ENCODE data around the gene KRTAP10-5.

KRTAP10-5 gene

DNA sequence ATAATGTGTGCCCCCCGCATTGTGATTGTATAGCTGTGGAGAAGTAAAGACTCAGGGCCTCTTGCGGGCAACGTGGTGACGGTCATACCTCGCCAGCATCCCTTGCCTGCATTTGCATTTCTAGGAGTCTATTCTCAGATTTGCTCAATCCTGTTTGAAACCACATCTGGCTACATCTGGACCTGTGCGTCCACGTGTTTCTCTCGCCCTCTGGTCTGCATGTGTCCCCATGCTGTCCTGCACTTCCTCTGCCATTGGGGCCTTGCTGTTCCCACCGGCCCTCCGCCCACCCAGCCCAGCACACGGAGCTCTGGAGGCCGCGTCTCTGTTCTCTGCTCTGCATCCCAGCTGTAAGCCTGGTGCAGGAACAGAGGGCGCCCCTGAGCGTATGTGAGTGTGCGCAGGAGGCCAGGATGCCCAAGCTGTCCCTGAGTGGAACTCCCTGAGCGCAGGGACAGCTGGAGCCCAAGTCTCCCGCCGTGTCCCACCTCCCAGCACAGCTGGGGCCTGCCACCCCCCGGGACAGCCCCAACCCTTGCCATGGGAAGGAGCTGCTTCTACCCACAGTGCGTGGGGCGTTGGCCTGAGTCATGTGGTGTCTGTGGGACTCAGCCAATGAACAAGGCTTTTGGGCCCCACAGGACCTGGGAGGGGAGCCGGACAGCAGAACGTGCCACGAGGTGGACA lies 30.7 kb downstream of the KRTAP10-5 start:
- no peak for DNase-seq (ENCODE audit: low read depth)

DNA sequence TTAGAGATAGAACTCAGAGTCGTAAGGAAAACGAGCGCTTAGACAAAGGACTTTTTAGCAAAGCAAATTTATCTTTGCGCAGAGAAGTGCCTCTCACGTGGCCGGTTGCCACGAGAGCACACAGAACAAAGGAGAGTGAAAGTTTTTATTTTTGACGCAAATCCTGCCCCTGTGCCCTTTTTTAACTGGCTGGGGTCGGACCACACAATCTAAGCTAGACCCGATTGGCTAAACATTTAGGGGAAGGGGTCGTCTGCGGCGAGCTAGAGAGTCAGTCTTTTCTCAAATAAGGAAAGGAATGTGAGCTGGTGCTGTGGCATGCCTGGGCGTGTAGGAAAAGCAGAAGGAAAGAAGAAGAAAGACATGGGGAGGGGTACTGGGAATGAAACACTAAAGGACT lies 31.5 kb downstream of the KRTAP10-5 start:
- DNase-seq (ENCODE audit: low read depth): no peak

DNA sequence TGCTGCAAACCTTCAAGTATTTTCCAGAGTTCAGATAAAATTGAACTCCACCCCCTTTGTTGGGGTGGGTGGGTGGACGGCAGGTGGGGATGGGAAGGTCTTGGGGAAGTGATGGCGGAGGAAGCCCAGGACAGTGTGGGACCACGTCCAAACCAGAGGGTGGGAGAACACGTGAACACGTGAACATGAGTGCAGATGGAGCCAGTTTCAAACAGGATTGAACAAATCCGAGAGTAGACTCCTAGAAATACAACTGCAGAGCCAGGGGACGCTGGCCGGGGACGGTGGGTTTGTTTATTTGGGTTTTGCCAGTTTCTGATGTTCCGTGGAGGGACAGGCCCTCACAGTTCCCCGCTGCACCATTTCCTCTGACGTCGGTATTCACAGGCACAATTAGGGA lies 32.0 kb downstream of the KRTAP10-5 start:
- no peak for DNase-seq (ENCODE audit: low read depth)

- DNase-seq (ENCODE audit: low read depth): no peak
Measured at GRCh38 chr21:44547656-44548331, 32.6 kb downstream of the KRTAP10-5 start.

- DNase-seq (ENCODE audit: low read depth): no peak
Measured at GRCh38 chr21:44544566-44544965, 35.8 kb downstream of the KRTAP10-5 start.

DNA sequence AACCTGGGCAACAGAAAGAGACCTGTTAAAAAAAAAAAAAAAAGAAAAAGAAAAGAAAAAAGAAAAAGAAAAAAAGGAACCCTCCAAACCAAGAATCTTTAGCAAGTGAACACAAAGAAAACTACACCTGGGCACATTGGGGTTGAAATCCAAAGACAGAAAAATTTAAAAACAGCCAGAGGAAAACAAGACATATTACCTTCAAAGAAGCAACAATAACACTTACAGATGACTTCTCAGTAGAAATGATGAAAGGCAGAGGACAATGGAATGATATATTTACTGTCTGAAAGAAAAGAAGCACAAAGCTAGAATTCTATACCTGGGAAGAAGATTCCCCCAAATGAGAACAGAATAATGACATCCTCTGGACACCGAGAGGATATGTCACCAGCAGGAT lies 37.7 kb downstream of the KRTAP10-5 start:
- DNase-seq (ENCODE audit: low read depth): no peak

DNA sequence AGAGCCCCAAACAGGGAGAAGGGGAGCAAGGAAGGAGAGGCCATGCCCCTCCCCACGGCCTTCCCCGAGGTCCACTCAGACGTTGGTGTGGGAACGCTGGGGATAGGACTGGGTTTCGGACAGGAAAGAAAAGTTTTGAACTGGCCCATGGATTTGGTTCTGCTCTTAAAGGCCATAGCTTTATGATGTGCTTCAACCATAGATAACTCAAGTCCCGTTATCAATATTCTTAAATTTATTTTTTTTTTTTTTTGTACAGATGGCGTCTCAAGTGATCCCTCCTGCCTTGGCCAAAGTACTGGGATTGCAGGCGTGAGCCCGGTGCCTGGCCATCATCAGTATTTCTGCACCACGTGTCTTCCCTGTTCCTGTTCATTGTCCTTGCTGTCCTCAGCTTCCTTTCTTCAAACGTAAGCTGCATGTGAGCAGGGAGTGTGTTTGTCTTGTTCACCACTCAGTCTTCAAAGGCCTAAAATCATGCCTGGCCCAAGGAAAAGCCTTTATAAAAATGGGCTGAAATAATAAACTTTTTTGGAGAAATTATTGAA lies 39.6 kb downstream of the KRTAP10-5 start:
- DNase-seq (ENCODE audit: low read depth): no peak

DNA sequence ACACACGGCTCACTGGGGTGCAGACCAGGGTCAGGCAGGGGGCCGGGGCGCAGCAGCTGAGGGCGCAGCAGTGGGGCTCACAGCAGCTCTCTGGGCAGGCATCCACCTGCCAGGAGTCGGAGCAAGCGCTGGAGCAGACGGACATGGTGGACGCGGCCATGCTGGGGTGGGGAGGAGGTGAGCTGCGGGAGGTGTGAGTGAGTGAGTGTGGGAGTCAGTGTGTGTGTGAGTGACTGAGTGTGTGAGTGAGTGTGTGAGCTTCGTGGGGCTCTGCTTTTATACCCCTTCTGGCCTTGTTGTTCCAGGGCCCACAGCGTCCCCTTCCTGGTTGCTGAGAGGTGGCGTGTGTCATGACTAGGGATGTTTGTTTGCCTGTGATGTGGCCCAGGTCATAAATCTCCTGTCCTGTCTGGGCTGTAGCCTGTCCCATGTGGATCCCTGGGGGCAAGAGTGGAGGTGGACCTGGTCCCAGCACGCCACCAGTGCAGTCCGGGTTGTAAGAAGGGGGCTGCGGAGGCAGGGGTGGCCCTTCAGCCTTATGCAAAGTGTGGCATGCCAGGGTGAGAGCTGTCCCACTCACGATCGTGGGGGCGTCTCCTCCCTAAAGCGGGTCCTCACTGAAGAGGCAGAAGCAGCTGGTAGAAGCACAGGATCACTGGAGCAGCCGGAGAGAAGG lies 40.3 kb downstream of the KRTAP10-5 start, which contains the start of gene KRTAP10-1:
Gene KRTAP10-1 (minus strand): TSS at position 205 of the 676 bp plus-strand sequence. CDS start 45 bp downstream, at position 160.
- DNase-seq (ENCODE audit: low read depth): no peak

DNA sequence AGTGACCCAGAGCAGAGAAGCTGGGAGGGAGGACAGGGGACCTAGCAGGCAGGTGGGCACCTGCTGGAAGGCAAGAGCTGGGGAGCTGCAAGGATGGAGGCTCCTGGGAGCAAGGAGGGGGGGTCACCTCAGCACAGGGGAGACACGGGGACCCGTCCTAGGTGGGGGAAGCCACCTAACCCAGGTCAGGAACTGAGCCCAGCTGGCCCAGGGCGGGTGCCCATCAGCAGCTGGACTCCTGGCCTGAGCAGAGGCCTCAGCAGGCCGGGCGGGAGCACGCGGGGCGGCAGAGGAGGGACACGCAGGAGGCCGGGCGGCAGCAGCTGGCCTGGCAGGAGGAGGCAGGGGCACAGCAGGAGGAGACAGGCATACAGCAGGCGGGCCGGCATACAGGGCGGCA lies 41.4 kb downstream of the KRTAP10-5 start:
- no peak for DNase-seq (ENCODE audit: low read depth)

DNA sequence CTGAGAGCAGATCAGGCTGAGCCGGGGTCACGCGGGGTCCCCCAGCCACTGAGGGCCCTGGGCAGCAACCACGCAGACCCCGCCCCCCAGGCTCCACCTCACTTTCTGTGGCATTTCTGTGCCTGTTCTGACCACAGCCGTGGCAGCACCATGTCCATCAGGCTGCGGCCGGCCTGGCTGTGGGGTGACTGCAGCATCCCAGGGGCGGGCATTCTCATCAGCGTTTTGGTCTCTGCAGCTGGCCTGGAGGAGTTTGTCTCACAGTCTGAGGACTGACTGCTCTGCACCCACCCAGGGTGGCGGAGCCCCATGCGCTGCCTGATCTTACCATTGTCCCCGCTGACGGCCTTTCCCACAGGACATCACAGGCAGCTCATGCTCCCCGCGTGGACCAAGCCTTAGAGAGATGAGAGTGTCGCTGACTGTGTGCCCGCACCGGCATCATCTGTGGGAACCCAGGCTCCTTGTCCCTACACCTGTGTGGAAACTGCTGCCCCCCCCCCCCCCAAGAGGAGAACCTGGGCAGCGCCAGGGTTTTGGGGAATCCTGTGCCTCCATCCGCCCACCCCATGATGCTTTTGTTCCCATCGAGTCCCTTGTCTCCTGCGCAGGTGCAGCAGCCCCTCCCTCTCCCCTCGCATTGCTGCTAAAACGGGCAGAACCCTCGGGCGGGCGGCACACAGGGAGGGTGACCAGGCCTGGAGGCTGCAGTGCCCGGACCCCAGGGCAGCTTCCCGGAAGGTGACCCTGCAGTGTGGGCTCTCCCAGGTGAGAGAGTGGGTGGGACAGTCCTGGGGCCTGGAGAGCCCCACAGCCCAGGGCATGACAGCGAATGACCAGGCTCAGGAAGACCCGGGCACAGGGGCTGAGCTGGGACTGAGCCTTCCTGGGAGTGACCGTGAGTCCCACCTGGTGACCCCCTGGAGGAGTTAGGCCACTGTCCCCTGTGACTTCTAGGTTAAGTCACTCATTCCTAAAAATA lies 42.2 kb downstream of the KRTAP10-5 start:
- no peak for DNase-seq (ENCODE audit: low read depth)

DNA sequence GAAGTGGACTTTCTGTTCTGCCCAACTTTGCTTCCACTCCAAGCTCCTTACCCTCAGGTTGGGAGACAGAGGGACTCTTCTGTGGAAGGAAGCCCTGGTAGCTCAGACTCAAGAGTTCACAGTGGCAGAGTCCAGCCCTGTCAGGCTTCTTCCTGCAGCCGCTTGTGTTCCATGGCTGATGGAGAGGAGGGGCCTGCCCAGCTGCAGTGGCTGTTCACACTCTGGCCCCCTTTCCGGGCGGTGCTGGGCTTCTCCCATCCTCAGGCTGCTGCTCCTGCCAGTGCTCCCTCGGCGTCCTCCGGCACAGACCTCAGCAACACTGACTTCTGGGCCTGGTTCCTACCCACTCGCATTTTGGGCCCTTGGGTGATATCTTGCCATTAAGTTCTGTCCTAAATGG lies 44.4 kb downstream of the KRTAP10-5 start:
- DNase-seq (ENCODE audit: low read depth): no peak

DNA sequence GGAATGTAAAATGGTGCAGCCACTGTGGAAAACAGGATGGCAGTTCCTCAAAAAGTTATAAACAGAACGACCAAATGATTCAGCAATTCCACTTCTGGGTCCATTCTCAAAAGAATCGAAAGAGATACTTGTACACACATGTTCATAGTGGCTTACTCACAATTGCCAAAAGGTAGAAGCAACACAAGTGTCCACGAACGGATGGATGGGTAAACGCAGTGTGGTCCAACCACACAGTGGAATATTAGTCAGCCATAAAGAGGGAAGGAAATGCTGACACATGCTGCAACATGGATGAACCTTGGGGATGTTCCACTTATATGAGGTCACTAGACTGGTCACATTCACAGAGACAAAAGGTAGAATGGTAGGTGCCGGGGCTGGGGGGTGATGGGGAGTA lies 45.7 kb downstream of the KRTAP10-5 start:
- DNase-seq (ENCODE audit: low read depth): no peak

DNA sequence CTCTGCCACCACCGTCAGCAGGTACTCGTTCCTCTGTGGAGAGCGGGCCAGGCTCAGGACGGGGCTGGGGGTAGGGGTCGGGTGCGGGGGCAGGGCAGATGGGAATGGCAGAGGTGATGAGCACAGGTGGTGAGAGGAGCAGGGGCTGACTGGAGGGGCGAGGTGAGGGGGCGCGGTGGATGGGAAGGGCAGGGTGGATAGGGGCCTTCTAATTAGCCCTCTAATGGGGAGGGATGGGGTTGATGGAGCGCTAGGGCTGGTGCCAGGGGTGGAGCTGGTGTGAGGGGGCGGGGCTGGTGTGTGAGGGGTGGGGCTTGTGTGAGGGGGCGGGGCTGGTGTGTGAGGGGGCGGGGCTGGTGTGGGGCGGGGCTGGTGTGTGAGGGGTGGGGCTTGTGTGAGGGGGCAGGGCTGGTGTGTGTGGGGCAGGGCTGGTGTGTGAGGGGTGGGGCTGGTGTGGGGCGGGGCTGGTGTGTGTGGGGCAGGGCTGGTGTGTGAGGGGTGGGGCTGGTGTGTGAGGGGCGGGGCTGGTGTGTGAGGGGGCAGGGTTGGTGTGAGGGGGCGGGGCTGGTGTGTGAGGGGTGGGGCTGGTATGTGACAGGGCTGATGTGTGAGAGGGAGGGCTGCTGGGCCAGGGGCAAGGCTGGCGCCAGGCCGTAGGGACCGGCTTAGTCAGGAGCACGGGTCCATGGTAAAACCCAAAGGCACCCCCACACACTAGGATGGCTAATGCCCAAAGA lies 46.3 kb downstream of the KRTAP10-5 start:
- DNase-seq (ENCODE audit: low read depth): no peak

- DNase-seq (ENCODE audit: low read depth): no peak
Measured at GRCh38 chr21:44533121-44533890, 47.1 kb downstream of the KRTAP10-5 start.

DNA sequence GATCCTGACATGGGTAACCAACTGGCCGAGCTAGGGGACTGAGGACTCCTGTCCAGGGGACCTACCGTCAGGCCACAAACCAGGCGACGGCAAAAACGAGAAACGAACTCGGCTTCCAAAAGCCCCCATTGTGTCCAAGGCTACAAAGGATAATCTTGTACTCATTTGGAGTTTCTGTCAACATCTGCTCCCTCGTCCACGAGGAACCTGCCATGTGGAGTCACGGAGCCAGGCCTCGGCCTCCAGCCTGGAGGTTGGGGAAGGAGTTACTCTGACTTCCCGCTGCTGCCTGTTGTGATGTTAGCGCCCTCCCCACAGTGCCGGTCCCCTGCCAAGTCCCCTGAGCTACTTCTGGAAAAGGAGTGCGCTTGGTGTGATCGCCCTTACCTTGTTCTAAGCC lies 47.7 kb downstream of the KRTAP10-5 start:
- no peak for DNase-seq (ENCODE audit: low read depth)

GRCh38 chr21:44531606-44532564 lies 48.5 kb downstream of the KRTAP10-5 start:
- DNase-seq (ENCODE audit: low read depth): no peak

- no peak for DNase-seq (ENCODE audit: low read depth)
Measured at GRCh38 chr21:44530903-44531605, 49.4 kb downstream of the KRTAP10-5 start.

GRCh38 chr21:44530221-44530902 lies 50.0 kb downstream of the KRTAP10-5 start:
- DNase-seq (ENCODE audit: low read depth): no peak

All from HS-27A (cell line).